Nucleus accumbens (tissue), 56 donors: ENCODE data around the gene OR10G3.
"Not testable (repeated sequence)": the region's sequence is repeated elsewhere in the genome, so short reads cannot be mapped to it uniquely, and the experiment has no call there.

ENCODE experiments used
- DNase-seq, 56 donors: peaks; one replicate each; lab custom pipeline; 2025; lab: John Stamatoyannopoulos, UW

OR10G3 gene

GRCh38 chr14:21579976-21580375, at the start of gene OR10G3:
Gene OR10G3, minus strand, starts transcription at chr14:21580076. Its CDS starts 9,332 bp downstream, at chr14:21570744.
- no peak for DNase-seq

- DNase-seq, result no peak
Measured at GRCh38 chr14:21626491-21627230, 46.8 kb upstream of the OR10G3 start.

- DNase-seq, result no peak
Measured at GRCh38 chr14:21617614-21618013, 37.7 kb upstream of the OR10G3 start.

- no peak for DNase-seq
Measured at GRCh38 chr14:21614240-21614639, 34.4 kb upstream of the OR10G3 start.

GRCh38 chr14:21612324-21612723, 32.4 kb upstream of the OR10G3 start:
- DNase-seq, result no peak

- not testable (repeated sequence) for DNase-seq
Measured at GRCh38 chr14:21602181-21602580, 22.3 kb upstream of the OR10G3 start.

- DNase-seq, result no peak
Measured at GRCh38 chr14:21589317-21589716, 9.4 kb upstream of the OR10G3 start.

- DNase-seq, result no peak
Measured at GRCh38 chr14:21575661-21576060, 4.2 kb downstream of the OR10G3 start.

- no peak for DNase-seq
Measured at GRCh38 chr14:21572604-21573003, 7.3 kb downstream of the OR10G3 start.

- DNase-seq, result no peak
Measured at GRCh38 chr14:21558703-21559170, 21.1 kb downstream of the OR10G3 start.

GRCh38 chr14:21557084-21557901, 22.6 kb downstream of the OR10G3 start:
- DNase-seq, result peak in 50 of 56 donors; percentile 12 to 92 (median 56)

GRCh38 chr14:21556378-21557083, 23.3 kb downstream of the OR10G3 start:
- DNase-seq, result no peak

GRCh38 chr14:21553266-21553665, 26.6 kb downstream of the OR10G3 start:
- DNase-seq, result no peak

- DNase-seq, result not testable (repeated sequence)
Measured at GRCh38 chr14:21544588-21544987, 35.3 kb downstream of the OR10G3 start.

- no peak for DNase-seq
Measured at GRCh38 chr14:21543963-21544362, 35.9 kb downstream of the OR10G3 start.

GRCh38 chr14:21543521-21543960, 36.3 kb downstream of the OR10G3 start:
- DNase-seq, result no peak

- DNase-seq, result no peak
Measured at GRCh38 chr14:21541413-21542074, 38.3 kb downstream of the OR10G3 start.

GRCh38 chr14:21539189-21539940, 40.5 kb downstream of the OR10G3 start:
- peak in 4 of 56 donors; percentile 7 to 16 (median 12) for DNase-seq

- no peak for DNase-seq
Measured at GRCh38 chr14:21537090-21537424, 42.8 kb downstream of the OR10G3 start.
